Suprapubic skin (tissue), 4 donors: ENCODE data around the gene DOCK11. TPM values are rescaled to one million over a fixed set of nuclear protein-coding genes. Genes with fewer than 3 reads are reported as not detected.
A peak's percentile ranks its signal among the peaks of the same experiment; 100 is the strongest.

Source experiments
- DNase-seq, 2 donors: peaks; one replicate each; pipeline ENCODE4 v3.0.0-alpha.2; 2019; ENCODE audit warnings: low spot score in 2 of 2
- H3K27ac ChIP-seq: fragments of 200-600 bp; sonication (generic); one replicate; pipeline ENCODE4 v1.5.1; 2019
- H3K27me3 ChIP-seq: fragments of 200-600 bp; sonication (generic); one replicate; pipeline ENCODE4 v1.5.1; 2019
- H3K36me3 ChIP-seq: fragments of 200-600 bp; sonication (generic); one replicate; pipeline ENCODE4 v1.5.1; 2019
- H3K4me1 ChIP-seq: fragments of 200-600 bp; sonication (generic); one replicate; pipeline ENCODE4 v1.5.1; 2019
- H3K4me3 ChIP-seq: fragments of 200-600 bp; sonication (generic); one replicate; pipeline ENCODE4 v1.5.1; 2019; ENCODE audit warnings: mild to moderate bottlenecking
- H3K9me3 ChIP-seq: fragments of 200-600 bp; sonication (generic); one replicate; pipeline ENCODE4 v1.5.1; 2019
- EP300 ChIP-seq: sonication (generic); formaldehyde crosslinking; IDR thresholded peaks from one replicate; pipeline ENCODE4 v1.6.1; 2017; ENCODE audit warnings: antibody characterized with exemption
- POLR2A ChIP-seq, 2 donors: fragments of 450-650 bp; IDR thresholded peaks; one replicate each; pipeline ENCODE4 v1.6.1; 2017; ENCODE audit warnings: antibody characterized with exemption in 2 of 2, mild to moderate bottlenecking in 2 of 2, moderate library complexity in 2 of 2
- POLR2AphosphoS5 ChIP-seq, 3 donors: sonication (generic); formaldehyde crosslinking; IDR thresholded peaks; one replicate each; pipeline ENCODE4 v1.6.1; 2017; ENCODE audit warnings: antibody characterized with exemption in 3 of 3
- whole genome bisulfite sequencing: methylation state at CpG from one replicate; pipeline ENCODE4 v1.1.5; 2018; 5-methylcytosine and 5-hydroxymethylcytosine counted together
- total RNA-seq, 4 donors: library from RNA; depleted of rRNA; stranded (reverse); fragments of >200 nt; gene quantifications; one replicate each; pipeline ENCODE4 v1.1.0, GENCODE V29; 2016
- TF ChIP-seq, protein P1 (sequence below), 2 donors: fragments of 200-600 bp in 1 of 2; fragments of 450-650 bp in 1 of 2; sonication (generic) in 1 of 2; IDR thresholded peaks; one replicate each; pipeline ENCODE4 v1.5.1; 2016 to 2019; ENCODE audit warnings: antibody characterized with exemption in 2 of 2, mild to moderate bottlenecking in 1 of 2, moderate library complexity in 1 of 2

Gene DOCK11
- total RNA-seq, 4 donors from 2014 or later: 3.9 to 9.4 (median 5.7) TPM

DNA sequence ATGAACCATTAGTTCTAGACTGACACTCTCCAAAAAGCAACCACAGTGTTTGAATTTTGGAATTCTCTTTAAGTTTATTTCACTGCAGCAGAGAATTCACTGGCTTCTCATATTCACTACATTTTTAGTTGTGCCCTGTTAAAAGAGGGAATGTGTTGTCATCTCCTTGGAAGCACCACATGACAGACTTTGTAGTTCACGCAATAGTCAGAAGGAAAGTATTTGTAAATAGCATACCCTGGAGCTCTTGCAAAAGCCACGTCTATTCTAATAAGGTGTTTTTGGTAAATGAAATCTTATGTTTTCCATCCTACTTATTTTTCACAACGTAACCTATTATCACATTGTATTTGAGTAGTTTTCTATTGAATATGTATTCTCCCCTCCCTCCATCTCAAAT is 25.8 kb downstream of the DOCK11 start:
- 66% methylated on average over 3 of the region's 3 CpGs for WGBS
- Histone ChIP-seq H3K36me3 (no peaks in the 10 kb centered on the region), H3K9me3 (no peaks in the 10 kb centered on the region), H3K27ac (peak overlapping the region; percentile 76), H3K4me1 (peaks cover 17% of the 10 kb centered on the region), H3K27me3 (no peaks in the 10 kb centered on the region), H3K4me3 (no peak overlapping the region)
- DNase-seq: no peak
- TF ChIP-seq POLR2A (IDR thresholded peaks at IDR 0.05): no peak
- TF ChIP-seq EP300: no peak
- TF ChIP-seq POLR2AphosphoS5 (IDR thresholded peaks at IDR 0.05): no peak
- TF ChIP-seq, protein P1, sequence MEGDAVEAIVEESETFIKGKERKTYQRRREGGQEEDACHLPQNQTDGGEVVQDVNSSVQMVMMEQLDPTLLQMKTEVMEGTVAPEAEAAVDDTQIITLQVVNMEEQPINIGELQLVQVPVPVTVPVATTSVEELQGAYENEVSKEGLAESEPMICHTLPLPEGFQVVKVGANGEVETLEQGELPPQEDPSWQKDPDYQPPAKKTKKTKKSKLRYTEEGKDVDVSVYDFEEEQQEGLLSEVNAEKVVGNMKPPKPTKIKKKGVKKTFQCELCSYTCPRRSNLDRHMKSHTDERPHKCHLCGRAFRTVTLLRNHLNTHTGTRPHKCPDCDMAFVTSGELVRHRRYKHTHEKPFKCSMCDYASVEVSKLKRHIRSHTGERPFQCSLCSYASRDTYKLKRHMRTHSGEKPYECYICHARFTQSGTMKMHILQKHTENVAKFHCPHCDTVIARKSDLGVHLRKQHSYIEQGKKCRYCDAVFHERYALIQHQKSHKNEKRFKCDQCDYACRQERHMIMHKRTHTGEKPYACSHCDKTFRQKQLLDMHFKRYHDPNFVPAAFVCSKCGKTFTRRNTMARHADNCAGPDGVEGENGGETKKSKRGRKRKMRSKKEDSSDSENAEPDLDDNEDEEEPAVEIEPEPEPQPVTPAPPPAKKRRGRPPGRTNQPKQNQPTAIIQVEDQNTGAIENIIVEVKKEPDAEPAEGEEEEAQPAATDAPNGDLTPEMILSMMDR (IDR thresholded peaks at IDR 0.05): no peak

DNA sequence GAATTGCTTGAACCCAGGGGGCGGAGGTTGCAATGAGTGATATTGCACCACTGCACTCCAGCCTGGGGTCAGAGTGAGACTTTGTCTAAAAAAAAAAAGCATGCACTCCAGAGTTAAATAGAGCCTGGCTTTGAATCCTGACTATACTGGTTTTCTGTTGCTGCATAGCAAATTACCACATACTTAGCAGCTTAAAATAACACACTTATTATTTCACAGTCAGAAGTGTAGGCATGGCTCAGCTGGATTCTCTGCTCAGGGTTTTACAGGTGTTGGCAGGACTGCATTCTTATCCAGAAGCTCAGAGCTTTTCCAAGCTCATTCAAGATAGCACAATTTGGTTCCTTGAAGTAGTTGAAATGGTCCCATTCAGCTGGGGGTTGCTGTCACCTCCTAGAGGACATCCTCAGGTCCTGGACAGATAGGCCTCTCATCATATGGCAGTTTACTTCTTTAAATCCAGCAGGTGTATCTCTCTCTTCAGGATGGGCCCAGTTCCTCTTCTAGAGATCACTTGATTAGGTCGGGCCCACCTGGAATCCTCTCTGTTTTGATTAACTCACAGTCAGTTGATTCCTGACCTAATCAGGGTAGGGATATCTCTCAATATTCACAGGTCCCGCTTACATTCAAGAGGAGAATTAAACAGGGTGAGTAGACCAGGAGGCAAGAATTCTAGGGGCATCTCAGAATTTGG is 26.8 kb downstream of the DOCK11 start:
- H3K4me3 ChIP-seq: no peak overlapping the region
- H3K27ac ChIP-seq: no peak overlapping the region
- H3K36me3 ChIP-seq: no peaks in the 10 kb centered on the region
- no peak for DNase-seq
- H3K27me3 ChIP-seq: no peaks in the 10 kb centered on the region
- peaks cover 17% of the 10 kb centered on the region for H3K4me1 ChIP-seq
- H3K9me3 ChIP-seq: no peaks in the 10 kb centered on the region
- TF ChIP-seq POLR2AphosphoS5 (IDR thresholded peaks at IDR 0.05) (no peak), POLR2A (IDR thresholded peaks at IDR 0.05) (no peak), EP300 (no peak)
- TF ChIP-seq, protein P1 (IDR thresholded peaks at IDR 0.05): no peak
- whole genome bisulfite sequencing: 85% methylated on average over 3 of the region's 3 CpGs

DNA sequence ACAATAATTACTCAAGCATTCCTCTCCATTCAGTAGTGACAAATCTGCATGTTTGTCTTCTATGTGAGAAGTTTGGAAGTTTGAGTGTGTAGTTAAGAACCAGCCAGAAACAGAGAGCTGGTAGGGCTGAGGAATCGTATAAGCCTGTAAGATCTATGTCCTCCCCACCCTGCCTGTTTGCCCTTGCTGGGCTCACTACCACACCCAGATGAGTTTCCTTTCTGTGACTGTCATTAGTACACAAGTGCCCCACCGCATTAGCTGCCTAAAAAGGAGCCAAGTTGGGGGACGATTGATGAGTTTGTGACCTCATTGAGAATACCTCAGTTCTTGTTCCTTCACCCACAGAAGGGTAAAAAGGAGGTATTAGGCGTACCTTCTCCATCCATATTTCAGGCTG is 28.3 kb downstream of the DOCK11 start:
- no peaks in the 10 kb centered on the region for H3K27me3 ChIP-seq
- H3K4me3 ChIP-seq: no peak overlapping the region
- DNase-seq: no peak
- no peaks in the 10 kb centered on the region for H3K9me3 ChIP-seq
- no peaks in the 10 kb centered on the region for H3K36me3 ChIP-seq
- no peak for TF ChIP-seq POLR2AphosphoS5 (IDR thresholded peaks at IDR 0.05)
- TF ChIP-seq, protein P1 (IDR thresholded peaks at IDR 0.05): no peak
- TF ChIP-seq POLR2A (IDR thresholded peaks at IDR 0.05): no peak
- TF ChIP-seq EP300: no peak
- no peak overlapping the region for H3K27ac ChIP-seq
- peaks cover 17% of the 10 kb centered on the region for H3K4me1 ChIP-seq
- 68% methylated on average over 4 of the region's 4 CpGs for WGBS

DNA sequence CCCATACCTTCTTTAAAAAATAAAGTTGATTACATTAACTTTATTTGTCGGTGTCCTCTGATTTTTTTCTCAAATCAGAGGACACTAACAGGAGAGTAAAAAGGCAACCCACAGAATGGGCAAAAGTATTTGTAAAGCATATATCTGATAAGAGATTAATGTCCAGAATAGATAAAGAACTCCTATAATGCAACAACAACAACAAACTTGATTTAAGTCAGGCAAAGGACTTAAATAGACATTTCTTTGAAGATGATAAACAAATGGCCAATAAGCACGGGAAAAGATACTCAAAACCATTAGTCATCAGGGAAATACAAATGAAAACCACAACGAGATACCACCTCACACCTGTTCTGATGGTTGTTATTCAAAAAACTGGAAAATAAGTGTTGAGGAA is 28.7 kb downstream of the DOCK11 start:
- Histone ChIP-seq H3K4me3 (no peak overlapping the region), H3K36me3 (no peaks in the 10 kb centered on the region), H3K27me3 (no peaks in the 10 kb centered on the region), H3K9me3 (no peaks in the 10 kb centered on the region), H3K4me1 (peaks cover 17% of the 10 kb centered on the region), H3K27ac (no peak overlapping the region)
- no peak for TF ChIP-seq POLR2AphosphoS5 (IDR thresholded peaks at IDR 0.05)
- TF ChIP-seq, protein P1 (IDR thresholded peaks at IDR 0.05): no peak
- TF ChIP-seq EP300: no peak
- TF ChIP-seq POLR2A (IDR thresholded peaks at IDR 0.05): no peak
- DNase-seq: no peak
- 59% methylated on average over 3 of the region's 3 CpGs for WGBS

DNA sequence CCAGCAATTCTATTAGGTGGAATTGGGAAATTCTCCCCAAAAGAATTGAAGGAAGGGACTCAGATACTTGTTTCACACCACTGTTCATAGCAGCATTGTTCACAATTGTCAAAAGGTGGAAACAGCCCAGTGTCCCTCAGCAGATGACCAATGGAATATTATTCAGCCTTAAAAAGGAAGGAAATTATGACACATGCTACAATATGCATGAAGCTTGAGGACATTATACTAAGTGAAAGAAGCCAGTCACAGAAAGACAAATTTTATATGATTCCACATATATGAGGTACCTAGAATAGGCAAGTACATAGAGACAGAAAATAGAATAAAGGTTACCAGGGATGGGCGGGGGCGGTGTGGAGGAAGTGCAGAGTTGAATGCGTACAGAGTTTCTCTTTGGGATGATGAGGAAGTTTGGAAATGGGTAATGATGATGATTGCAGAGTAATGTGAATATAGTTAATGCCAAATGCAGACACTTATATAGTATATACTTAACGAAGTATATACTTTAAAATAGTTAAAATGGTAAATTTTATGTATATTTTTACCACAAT is 29.6 kb downstream of the DOCK11 start:
- Histone ChIP-seq H3K36me3 (no peaks in the 10 kb centered on the region), H3K27me3 (no peaks in the 10 kb centered on the region), H3K27ac (no peak overlapping the region), H3K4me1 (peaks cover 17% of the 10 kb centered on the region), H3K4me3 (no peak overlapping the region), H3K9me3 (no peaks in the 10 kb centered on the region)
- 82% methylated on average over 4 of the region's 4 CpGs for WGBS
- DNase-seq: no peak
- no peak for TF ChIP-seq POLR2A (IDR thresholded peaks at IDR 0.05)
- no peak for TF ChIP-seq EP300
- TF ChIP-seq, protein P1 (IDR thresholded peaks at IDR 0.05): no peak
- no peak for TF ChIP-seq POLR2AphosphoS5 (IDR thresholded peaks at IDR 0.05)
